Lower lobe of right lung (tissue), 2 donors: ENCODE data around the gene AIF1L. TPM values are rescaled to one million over a fixed set of nuclear protein-coding genes. Genes with fewer than 3 reads are reported as not detected.

ENCODE experiments used
- ATAC-seq, 2 donors: fragments of 200-7000 bp; cut with Tn5 transposase; one replicate each; pipeline ENCODE4 v1.9.1; 2020 to 2022; ENCODE audit warnings: mild to moderate bottlenecking in 2 of 2, moderate library complexity in 2 of 2
- DNase-seq: peaks from one replicate; pipeline ENCODE4 v3.0.0-alpha.2; 2020
- H3K27ac ChIP-seq: fragments of 200-600 bp; one replicate; pipeline ENCODE4 v1.8.0; 2022
- H3K27me3 ChIP-seq: fragments of 200-600 bp; one replicate; pipeline ENCODE4 v1.8.0; 2022; ENCODE audit warnings: low read depth
- H3K36me3 ChIP-seq: fragments of 200-600 bp; one replicate; pipeline ENCODE4 v1.8.0; 2022; ENCODE audit warnings: mild to moderate bottlenecking
- H3K4me1 ChIP-seq: fragments of 200-600 bp; one replicate; pipeline ENCODE4 v1.8.0; 2022
- H3K4me3 ChIP-seq: fragments of 200-600 bp; one replicate; pipeline ENCODE4 v1.8.0; 2022; ENCODE audit warnings: mild to moderate bottlenecking
- H3K9me3 ChIP-seq: fragments of 200-600 bp; one replicate; pipeline ENCODE4 v1.8.0; 2022
- intact Hi-C: fragments of 100-400 bp; cut with DNase I; formaldehyde crosslinking; loops from one replicate; pipeline ENCODE4 v1.11.0; 2022
- total RNA-seq: library from RNA; stranded (reverse); fragmentation: NEBNext Ultra II Directional; extraction: Animal tissue kit (Norgen Biotek cat#: 25700); gene quantifications from one replicate; pipeline ENCODE4 v1.2.1, GENCODE V29; 2021
- TF ChIP-seq, protein P1 (sequence below): fragments of 200-600 bp; IDR thresholded peaks from one replicate; pipeline ENCODE4 v1.8.0; 2022; ENCODE audit warnings: antibody characterized with exemption, mild to moderate bottlenecking
- donor health status: DM: no; HTN: yes; CAD: no; lungs with severe emphysema.

The AIF1L gene
- total RNA-seq, 1 donor from 2014 or later = 16.0 TPM

GRCh38 chr9:131160416-131161112, 64.2 kb downstream of the AIF1L start:
- no peak overlapping the region for H3K4me3 ChIP-seq
- H3K9me3 ChIP-seq = no peaks in the 10 kb centered on the region
- DNase-seq (no peak), ATAC-seq (no peak)
- intact Hi-C loops = no loop called here
- no peak overlapping the region for H3K27ac ChIP-seq
- H3K36me3 ChIP-seq = peaks cover 98% of the 10 kb centered on the region
- no peaks in the 10 kb centered on the region for H3K4me1 ChIP-seq
- H3K27me3 ChIP-seq = no peaks in the 10 kb centered on the region
- TF ChIP-seq, protein P1, sequence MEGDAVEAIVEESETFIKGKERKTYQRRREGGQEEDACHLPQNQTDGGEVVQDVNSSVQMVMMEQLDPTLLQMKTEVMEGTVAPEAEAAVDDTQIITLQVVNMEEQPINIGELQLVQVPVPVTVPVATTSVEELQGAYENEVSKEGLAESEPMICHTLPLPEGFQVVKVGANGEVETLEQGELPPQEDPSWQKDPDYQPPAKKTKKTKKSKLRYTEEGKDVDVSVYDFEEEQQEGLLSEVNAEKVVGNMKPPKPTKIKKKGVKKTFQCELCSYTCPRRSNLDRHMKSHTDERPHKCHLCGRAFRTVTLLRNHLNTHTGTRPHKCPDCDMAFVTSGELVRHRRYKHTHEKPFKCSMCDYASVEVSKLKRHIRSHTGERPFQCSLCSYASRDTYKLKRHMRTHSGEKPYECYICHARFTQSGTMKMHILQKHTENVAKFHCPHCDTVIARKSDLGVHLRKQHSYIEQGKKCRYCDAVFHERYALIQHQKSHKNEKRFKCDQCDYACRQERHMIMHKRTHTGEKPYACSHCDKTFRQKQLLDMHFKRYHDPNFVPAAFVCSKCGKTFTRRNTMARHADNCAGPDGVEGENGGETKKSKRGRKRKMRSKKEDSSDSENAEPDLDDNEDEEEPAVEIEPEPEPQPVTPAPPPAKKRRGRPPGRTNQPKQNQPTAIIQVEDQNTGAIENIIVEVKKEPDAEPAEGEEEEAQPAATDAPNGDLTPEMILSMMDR = no peak

GRCh38 chr9:131161585-131161984, 65.3 kb downstream of the AIF1L start:
- Histone ChIP-seq H3K9me3 (no peaks in the 10 kb centered on the region), H3K36me3 (peaks cover 98% of the 10 kb centered on the region), H3K4me3 (no peak overlapping the region), H3K27me3 (no peaks in the 10 kb centered on the region), H3K4me1 (no peaks in the 10 kb centered on the region), H3K27ac (no peak overlapping the region)
- intact Hi-C loops = no loop called here
- TF ChIP-seq, protein P1 = no peak
- no peak for ATAC-seq
- no peak for DNase-seq

DNA sequence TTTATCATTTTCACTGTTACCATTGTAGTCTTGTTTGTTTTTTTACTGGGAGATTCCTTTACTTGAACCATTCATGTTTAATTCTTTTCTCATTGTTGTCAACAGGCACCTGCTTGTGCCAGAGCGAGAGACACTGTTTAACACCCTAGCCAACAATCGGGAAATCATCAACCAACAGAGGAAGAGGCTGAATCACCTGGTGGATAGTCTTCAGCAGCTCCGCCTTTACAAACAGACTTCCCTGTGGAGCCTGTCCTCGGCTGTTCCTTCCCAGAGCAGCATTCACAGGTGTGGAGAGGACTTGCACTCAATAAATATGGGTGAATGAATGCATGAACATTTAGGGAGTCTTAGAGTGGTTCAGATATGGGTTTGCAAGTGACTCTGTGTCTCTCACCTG, 66.6 kb downstream of the AIF1L start:
- no peak overlapping the region for H3K4me3 ChIP-seq
- no peaks in the 10 kb centered on the region for H3K27me3 ChIP-seq
- no peaks in the 10 kb centered on the region for H3K4me1 ChIP-seq
- TF ChIP-seq, protein P1 = no peak
- intact Hi-C loops = no loop called here
- no peaks in the 10 kb centered on the region for H3K9me3 ChIP-seq
- DNase-seq (no peak), ATAC-seq (no peak)
- H3K36me3 ChIP-seq = peaks cover 96% of the 10 kb centered on the region
- no peak overlapping the region for H3K27ac ChIP-seq

- Histone ChIP-seq H3K4me1 (no peaks in the 10 kb centered on the region), H3K27me3 (no peaks in the 10 kb centered on the region), H3K27ac (no peak overlapping the region), H3K36me3 (peaks cover 89% of the 10 kb centered on the region), H3K4me3 (no peak overlapping the region), H3K9me3 (no peaks in the 10 kb centered on the region)
- DNase-seq = no peak
- TF ChIP-seq, protein P1 = no peak
- intact Hi-C loops = no loop called here
- no peak for ATAC-seq
These were observed 69.2 kb downstream of the AIF1L start for GRCh38 chr9:131165523-131165922.

GRCh38 chr9:131167146-131167692, 70.9 kb downstream of the AIF1L start:
- DNase-seq = no peak
- H3K36me3 ChIP-seq = peaks cover 78% of the 10 kb centered on the region
- intact Hi-C loops = no loop called here
- H3K4me3 ChIP-seq = no peak overlapping the region
- H3K27ac ChIP-seq = no peak overlapping the region
- peak; percentile 49 to 58 for ATAC-seq
- no peaks in the 10 kb centered on the region for H3K27me3 ChIP-seq
- H3K4me1 ChIP-seq = no peaks in the 10 kb centered on the region
- TF ChIP-seq, protein P1 = no peak
- H3K9me3 ChIP-seq = no peaks in the 10 kb centered on the region
